Small intestine (tissue), 7 donors: ENCODE measurements around the gene CFAP90. TPM values are rescaled to one million over a fixed set of nuclear protein-coding genes. Genes with fewer than 3 reads are reported as not detected.

Source experiments
- DNase-seq, 2 donors: peaks; one replicate each; pipeline versions ENCODE4 v3.0.0 to v3.0.0-alpha.2; 2013
- FAIRE-seq: peaks from 2 replicates; lab custom pipeline; 2012; peaks lifted over from hg19 to GRCh38; lab: Jason Lieb, UNC
- H3K27ac ChIP-seq, 3 donors: one replicate each; pipeline ENCODE4 v1.5.1; 2013; ENCODE audit warnings: low read length in 2 of 3, mild to moderate bottlenecking in 2 of 3, control low read depth in 1 of 3, inconsistent platforms in 1 of 3, low read depth in 1 of 3, moderate library complexity in 1 of 3
- H3K27me3 ChIP-seq, 3 donors: one replicate each; pipeline ENCODE4 v1.6.1; 2013; ENCODE audit warnings: low read length in 3 of 3, inconsistent platforms in 1 of 3; ENCODE audit not compliant: control insufficient read depth in 3 of 3, insufficient read depth in 3 of 3
- H3K36me3 ChIP-seq, 3 donors: one replicate each; pipeline ENCODE4 v1.6.1; 2013; ENCODE audit warnings: low read length in 3 of 3, inconsistent platforms in 1 of 3, low read depth in 1 of 3, mild to moderate bottlenecking in 1 of 3, moderate library complexity in 1 of 3; ENCODE audit not compliant: control insufficient read depth in 3 of 3, insufficient read depth in 2 of 3
- H3K4me1 ChIP-seq, 3 donors: one replicate each; pipeline ENCODE4 v1.6.1; 2013; ENCODE audit warnings: low read length in 2 of 3, inconsistent platforms in 1 of 3, low read depth in 1 of 3, mild to moderate bottlenecking in 1 of 3, moderate library complexity in 1 of 3; ENCODE audit not compliant: control insufficient read depth in 3 of 3, insufficient read depth in 2 of 3
- H3K4me3 ChIP-seq, 3 donors: one replicate each; pipeline ENCODE4 v1.5.1; 2013; ENCODE audit warnings: low read length in 3 of 3, control low read depth in 1 of 3, inconsistent platforms in 1 of 3, low read depth in 1 of 3, mild to moderate bottlenecking in 1 of 3, moderate library complexity in 1 of 3
- H3K9me3 ChIP-seq, 2 donors: one replicate each; pipeline ENCODE4 v1.6.1; 2013; ENCODE audit warnings: low read depth in 1 of 2, low read length in 1 of 2; ENCODE audit not compliant: control insufficient read depth in 2 of 2, insufficient read depth in 1 of 2
- WGBS, 3 donors: extraction: QIAGEN DNeasy Blood & Tissue Kit; methylation state at CpG; one replicate each; pipeline ENCODE4 v1.1.7; 2013; 5-methylcytosine and 5-hydroxymethylcytosine counted together
- polyA plus RNA-seq, 4 donors: library from polyadenylated mRNA; stranded (reverse) in 3 of 4; unstranded in 1 of 4; fragments of 200-250 nt in 3 of 4; fragments of 120-200 nt in 1 of 4; gene quantifications; one replicate each; pipeline versions ENCODE4 v1.2.1 to v1.2.3, GENCODE V29; 2013
- donor health status: healthy with polysubstance abuse.
- donor health status: control.
- donor health status: control.
- donor health status: Bipolar disorder and iron deficiency.
- donor health status: healthy.

CFAP90 gene
- polyA plus RNA-seq, 4 donors: 0.16 to 0.56 TPM; not detected in 2

DNA sequence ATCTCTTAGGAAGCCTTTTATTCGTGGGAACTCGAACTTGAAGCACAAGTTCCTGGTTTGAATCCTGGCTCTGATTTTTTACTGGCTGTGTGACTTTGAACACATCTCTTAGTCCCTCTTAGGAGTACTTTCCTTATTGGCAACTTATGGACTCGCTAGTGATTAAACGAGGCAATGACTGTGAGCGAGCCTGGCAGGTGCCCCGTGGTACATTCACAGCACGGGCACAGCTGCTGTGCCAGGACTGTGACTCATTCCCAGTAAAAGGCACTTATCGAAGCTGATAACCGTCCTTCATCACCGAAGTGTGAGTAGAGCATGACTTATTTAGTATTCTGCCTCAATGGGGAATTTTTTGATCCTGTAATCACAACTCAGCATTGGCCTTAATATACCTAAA, 22.7 kb downstream of the CFAP90 start:
- Histone ChIP-seq H3K4me1 (no peaks in the 10 kb centered on the region), H3K4me3 (no peak overlapping the region), H3K27me3 (no peaks in the 10 kb centered on the region), H3K9me3 (no peaks in the 10 kb centered on the region), H3K36me3 (peaks cover 0 to 14% (median 0%) of the 10 kb centered on the region in 3 donors), H3K27ac (no peak overlapping the region)
- FAIRE-seq (no peak), DNase-seq (peak in 1 of 2 donors; percentile 77)
- WGBS, 3 donors: 14 to 71% (median 30%) methylated on average over 10 of the region's 10 CpGs

GRCh38 chr5:7827610-7828009, 23.3 kb downstream of the CFAP90 start:
- Histone ChIP-seq H3K9me3 (no peaks in the 10 kb centered on the region), H3K27me3 (no peaks in the 10 kb centered on the region), H3K36me3 (peaks cover 0 to 14% (median 0%) of the 10 kb centered on the region in 3 donors), H3K4me3 (no peak overlapping the region), H3K4me1 (no peaks in the 10 kb centered on the region), H3K27ac (no peak overlapping the region)
- WGBS, 3 donors: 80 to 82% (median 82%) methylated on average over 6 of the region's 6 CpGs
- no peak for DNase-seq
- FAIRE-seq: no peak

- Histone ChIP-seq H3K27ac (no peak overlapping the region), H3K4me3 (no peak overlapping the region), H3K27me3 (no peaks in the 10 kb centered on the region), H3K9me3 (no peaks in the 10 kb centered on the region), H3K4me1 (no peaks in the 10 kb centered on the region), H3K36me3 (peaks cover 0 to 17% (median 0%) of the 10 kb centered on the region in 3 donors)
- DNase-seq (no peak), FAIRE-seq (no peak)
- 87 to 90% (median 88%) methylated on average over 11 of the region's 11 CpGs for WGBS, 3 donors
These were observed 25.3 kb downstream of the CFAP90 start for GRCh38 chr5:7825630-7826029.

GRCh38 chr5:7824995-7825394, 25.9 kb downstream of the CFAP90 start:
- Histone ChIP-seq H3K9me3 (no peaks in the 10 kb centered on the region), H3K4me3 (no peak overlapping the region), H3K36me3 (peaks cover 0 to 17% (median 0%) of the 10 kb centered on the region in 3 donors), H3K27me3 (no peaks in the 10 kb centered on the region), H3K4me1 (no peaks in the 10 kb centered on the region), H3K27ac (no peak overlapping the region)
- FAIRE-seq: no peak
- peak in 1 of 2 donors; percentile 3 for DNase-seq
- WGBS, 3 donors: 80 to 93% (median 83%) methylated on average over 18 of the region's 18 CpGs

- no peaks in the 10 kb centered on the region for H3K9me3 ChIP-seq
- no peak for DNase-seq
- FAIRE-seq: no peak
- WGBS, 3 donors: 57 to 65% (median 63%) methylated on average over 8 of the region's 8 CpGs
- H3K27me3 ChIP-seq: no peaks in the 10 kb centered on the region
- H3K36me3 ChIP-seq: peaks cover 0 to 17% (median 0%) of the 10 kb centered on the region in 3 donors
- no peak overlapping the region for H3K27ac ChIP-seq
- no peak overlapping the region for H3K4me3 ChIP-seq
- no peaks in the 10 kb centered on the region for H3K4me1 ChIP-seq
These were observed 27.3 kb downstream of the CFAP90 start for GRCh38 chr5:7823594-7823993.

GRCh38 chr5:7822449-7822848, 28.5 kb downstream of the CFAP90 start:
- Histone ChIP-seq H3K9me3 (no peaks in the 10 kb centered on the region), H3K27ac (no peak overlapping the region), H3K36me3 (peaks cover 0 to 17% (median 0%) of the 10 kb centered on the region in 3 donors), H3K4me1 (no peaks in the 10 kb centered on the region), H3K4me3 (no peak overlapping the region), H3K27me3 (no peaks in the 10 kb centered on the region)
- no peak for FAIRE-seq
- DNase-seq: no peak
- 51 to 65% (median 51%) methylated on average over 3 of the region's 3 CpGs for WGBS, 3 donors

GRCh38 chr5:7816535-7816901, 34.4 kb downstream of the CFAP90 start:
- FAIRE-seq (no peak), DNase-seq (no peak)
- H3K9me3 ChIP-seq: no peaks in the 10 kb centered on the region
- peaks cover 0 to 2% (median 0%) of the 10 kb centered on the region in 3 donors for H3K36me3 ChIP-seq
- WGBS, 3 donors: 46 to 50% (median 47%) methylated on average over 9 of the region's 9 CpGs
- H3K27ac ChIP-seq: no peak overlapping the region
- no peaks in the 10 kb centered on the region for H3K27me3 ChIP-seq
- peaks cover 0 to 3% (median 0%) of the 10 kb centered on the region in 3 donors for H3K4me1 ChIP-seq
- no peak overlapping the region for H3K4me3 ChIP-seq

- no peak for FAIRE-seq
- Histone ChIP-seq H3K9me3 (no peaks in the 10 kb centered on the region), H3K4me3 (no peak overlapping the region), H3K27ac (no peak overlapping the region), H3K4me1 (peaks cover 0 to 3% (median 0%) of the 10 kb centered on the region in 3 donors), H3K27me3 (no peaks in the 10 kb centered on the region), H3K36me3 (no peaks in the 10 kb centered on the region)
- 11 to 16% (median 15%) methylated on average over 11 to 12 of the region's 12 CpGs for WGBS, 3 donors
- peak; percentile 58 to 81 for DNase-seq
These were observed 34.9 kb downstream of the CFAP90 start for GRCh38 chr5:7815892-7816534.

GRCh38 chr5:7814816-7815215, 36.1 kb downstream of the CFAP90 start:
- 86 to 92% (median 88%) methylated on average over 10 of the region's 10 CpGs for WGBS, 3 donors
- Histone ChIP-seq H3K9me3 (no peaks in the 10 kb centered on the region), H3K27ac (no peak overlapping the region), H3K27me3 (no peaks in the 10 kb centered on the region), H3K4me3 (no peak overlapping the region), H3K4me1 (peaks cover 0 to 3% (median 0%) of the 10 kb centered on the region in 3 donors), H3K36me3 (no peaks in the 10 kb centered on the region)
- DNase-seq (no peak), FAIRE-seq (no peak)
